IPS DF 4.7 (cell line): ENCODE measurements around the gene PPM1H.

Experiments used
- DNase-seq: peaks from one replicate; pipeline ENCODE4 v3.0.0-alpha.2; 2013; ENCODE audit warnings: low spot score; ENCODE audit errors: extremely low read depth

The PPM1H gene

GRCh38 chr12:62714774-62715721 lies 219.9 kb downstream of the PPM1H start:
- DNase-seq: no peak

GRCh38 chr12:62714181-62714773 lies 220.7 kb downstream of the PPM1H start:
- DNase-seq: no peak

GRCh38 chr12:62713723-62714122 lies 221.2 kb downstream of the PPM1H start:
- DNase-seq: no peak

- no peak for DNase-seq
These were observed 222.0 kb downstream of the PPM1H start for GRCh38 chr12:62712681-62713573.

- DNase-seq: no peak
These were observed 223.2 kb downstream of the PPM1H start for GRCh38 chr12:62711631-62712241.

GRCh38 chr12:62709311-62709710 lies 225.6 kb downstream of the PPM1H start:
- no peak for DNase-seq

GRCh38 chr12:62707939-62708338 lies 227.0 kb downstream of the PPM1H start:
- no peak for DNase-seq

- DNase-seq: no peak
These were observed 229.1 kb downstream of the PPM1H start for GRCh38 chr12:62705846-62706245.

- no peak for DNase-seq
These were observed 232.0 kb downstream of the PPM1H start for GRCh38 chr12:62703011-62703380.

GRCh38 chr12:62701492-62701891 lies 233.5 kb downstream of the PPM1H start:
- no peak for DNase-seq

GRCh38 chr12:62700091-62700880 lies 234.7 kb downstream of the PPM1H start:
- DNase-seq: no peak

- no peak for DNase-seq
These were observed 236.2 kb downstream of the PPM1H start for GRCh38 chr12:62698701-62699101.

- no peak for DNase-seq
These were observed 237.1 kb downstream of the PPM1H start for GRCh38 chr12:62697893-62698292.

GRCh38 chr12:62695696-62696095 lies 239.3 kb downstream of the PPM1H start:
- DNase-seq: no peak

GRCh38 chr12:62694632-62695031 lies 240.3 kb downstream of the PPM1H start:
- no peak for DNase-seq

GRCh38 chr12:62694116-62694515 lies 240.8 kb downstream of the PPM1H start:
- no peak for DNase-seq

GRCh38 chr12:62693376-62694050 lies 241.4 kb downstream of the PPM1H start:
- no peak for DNase-seq

GRCh38 chr12:62692884-62693283 lies 242.1 kb downstream of the PPM1H start:
- DNase-seq: no peak

GRCh38 chr12:62691309-62691708 lies 243.6 kb downstream of the PPM1H start:
- DNase-seq: no peak
